Panc1 (cell line): ENCODE results near the gene GOLGA1. TPM values are rescaled to one million over a fixed set of nuclear protein-coding genes. Genes with fewer than 3 reads are reported as not detected.

ENCODE experiments used
- ATAC-seq: fragments of 200-7000 bp; cut with Tn5 transposase; 2 replicates; pipeline ENCODE4 v1.9.1; 2020; ENCODE audit warnings: mild to moderate bottlenecking, moderate library complexity
- BruUV-seq: library from RNA; stranded (reverse); fragments of 400-500 nt; replicated peaks from 2 replicates; lab custom pipeline; 2021; lab: Mats Ljungman, UMichigan
- CTCF ChIA-PET: fragments of 300-600 bp; sonication (Branson Sonifier 250); formaldehyde crosslinking; loops from one replicate; lab custom pipeline; 2022; ENCODE audit warnings: antibody characterized with exemption; lab: Charles Lee
- POLR2A ChIA-PET: fragments of 300-600 bp; sonication (Branson Sonifier 250); formaldehyde crosslinking; loops from one replicate; lab custom pipeline; 2022; ENCODE audit warnings: antibody characterized with exemption; lab: Charles Lee
- DNase-seq: peaks from one replicate; pipeline ENCODE4 v3.0.0-alpha.2; 2010; ENCODE audit warnings: low read depth, low spot score
- H3K27ac ChIP-seq: 2 replicates; pipeline ENCODE4 v1.5.1; 2011; ENCODE audit warnings: mild to moderate bottlenecking, low read length, inconsistent platforms
- H3K27me3 ChIP-seq: fragments of 200-500 bp; sonication (Bioruptor generic); 2 replicates; pipeline ENCODE4 v1.6.0; 2014; ENCODE audit warnings: low read length, inconsistent platforms; ENCODE audit not compliant: control insufficient read depth, insufficient read depth
- H3K36me3 ChIP-seq: fragments of 200-500 bp; sonication (Bioruptor generic); 2 replicates; pipeline ENCODE4 v1.5.1; 2014; ENCODE audit warnings: inconsistent platforms, mild to moderate bottlenecking, low read length, moderate library complexity; ENCODE audit not compliant: control insufficient read depth, insufficient read depth
- H3K4me1 ChIP-seq: 2 replicates; pipeline ENCODE4 v1.5.1; 2011; ENCODE audit warnings: inconsistent platforms, mild to moderate bottlenecking, low read length, moderate library complexity; ENCODE audit not compliant: control insufficient read depth, insufficient read depth
- H3K4me3 ChIP-seq, 2 experiments: 2 replicates each; pipeline ENCODE4 v1.5.1; 2011 to 2012; ENCODE audit warnings: low read depth in 2 of 2, low read length in 2 of 2, mild to moderate bottlenecking in 2 of 2, inconsistent platforms in 1 of 2, moderate library complexity in 1 of 2
- H3K9me3 ChIP-seq: fragments of 200-500 bp; sonication (Bioruptor generic); 2 replicates; pipeline ENCODE4 v1.5.1; 2014; ENCODE audit warnings: low read depth, mild to moderate bottlenecking, inconsistent platforms, low read length, moderate library complexity; ENCODE audit not compliant: control insufficient read depth, insufficient read depth
- CTCF ChIP-seq: fragments of 450-650 bp; IDR thresholded peaks from 2 replicates; pipeline ENCODE4 v1.5.1; 2017; ENCODE audit warnings: mild to moderate bottlenecking
- POLR2AphosphoS5 ChIP-seq: IDR thresholded peaks from 2 replicates; pipeline ENCODE4 v1.6.1; 2012; ENCODE audit warnings: mild to moderate bottlenecking, low read depth, low read length, moderate library complexity
- REST ChIP-seq, 2 experiments: IDR thresholded peaks; 2 replicates each; pipeline ENCODE4 v1.6.1; 2011 to 2012; ENCODE audit warnings: low read depth in 2 of 2, control low read depth in 1 of 2, low read length in 1 of 2, mild to moderate bottlenecking in 1 of 2, moderate library complexity in 1 of 2; ENCODE audit not compliant: insufficient read depth in 1 of 2
- SIN3A ChIP-seq: IDR thresholded peaks from 2 replicates; pipeline ENCODE4 v1.6.1; 2012; ENCODE audit warnings: low read depth, mild to moderate bottlenecking, low read length, moderate library complexity, borderline replicate concordance; ENCODE audit not compliant: insufficient read depth
- TCF7L2 ChIP-seq: IDR thresholded peaks from 2 replicates; pipeline ENCODE4 v1.6.1; 2011; ENCODE audit warnings: mild to moderate bottlenecking, low read depth, low read length, inconsistent platforms
- in situ Hi-C: cut with HindIII; loops from 2 replicates; pipeline ENCODE4 v1.10.0; 2016; ENCODE audit warnings: low sequenced_read_pairs, low pct_unique_long_range_greater_than_20kb
- intact Hi-C: fragments of 100-400 bp; cut with micrococcal nuclease; formaldehyde crosslinking; loops from one replicate; pipeline ENCODE4 v1.10.0; 2022; ENCODE audit not compliant: unreplicated experiment
- total RNA-seq: library from RNA; stranded (reverse); gene quantifications from one replicate; pipeline ENCODE4 v1.2.1, GENCODE V29; 2021; ENCODE audit not compliant: unreplicated experiment

GOLGA1 gene
- total RNA-seq, 1 experiment from 2014 or later = 15.5 TPM

DNA sequence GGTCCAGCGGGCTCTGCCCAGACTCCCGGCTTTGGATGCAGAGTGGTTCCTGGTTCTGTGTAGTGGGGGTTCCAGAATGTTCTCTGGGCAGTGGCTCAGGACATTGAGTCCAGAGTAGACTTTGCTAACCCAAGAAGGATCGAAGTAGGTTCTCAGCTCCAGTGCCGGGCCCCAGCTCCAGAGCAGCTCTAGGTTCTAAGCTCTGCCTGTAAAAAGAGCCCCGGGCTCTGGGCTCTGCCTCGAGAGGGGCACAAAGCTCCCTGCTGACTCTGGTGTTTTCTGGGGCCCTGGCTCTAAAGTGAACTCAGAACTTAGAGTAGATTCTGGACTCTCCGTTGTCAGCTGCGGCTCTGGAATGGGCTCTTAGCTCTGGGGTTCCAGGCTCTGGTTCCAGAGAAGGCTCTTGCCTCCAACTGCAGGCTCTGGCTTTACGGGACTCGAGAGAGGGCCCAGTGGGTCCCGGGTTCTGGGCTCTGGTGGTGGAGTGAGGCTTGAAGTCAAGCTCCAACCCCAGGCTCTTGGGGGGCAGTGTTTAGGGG lies 87.2 kb downstream of the GOLGA1 start:
- Histone ChIP-seq H3K27ac (peak overlapping the region; percentile 29; the same call in 1 of the 2 replicates), H3K36me3 (no peaks in the 10 kb centered on the region), H3K4me1 (peaks cover 7% of the 10 kb centered on the region; the same call in 1 of the 2 replicates), H3K4me3 (peak overlapping the region; percentile 48 to 56), H3K9me3 (no peaks in the 10 kb centered on the region), H3K27me3 (no peaks in the 10 kb centered on the region)
- CTCF ChIA-PET = interaction anchor here (0.8 to 7.5 kb wide), 6 partner anchors 9 to 85 kb away, joined by 6 to 134 read pairs (median 8); partner anchors contain the start of genes NR6A1 and OLFML2A
- BruUV-seq = no TSS peak
- DNase-seq (no peak), ATAC-seq (no peak; the same call in 1 of the 2 replicates)
- intact Hi-C loops (loop anchor here (1.0 kb wide), 1 partner anchor 82 kb away; the partner anchor contains the start of gene NR6A1), in situ Hi-C loops (no loop called here)
- TF ChIP-seq CTCF (no peak), SIN3A (no peak), POLR2AphosphoS5 (no peak), REST (IDR thresholded peaks at IDR 0.05; ENCODE audit: insufficient read depth in 1 of 2, low read depth in 2 of 2, low read length in 1 of 2) (no peak), TCF7L2 (no peak)
- POLR2A ChIA-PET = interaction anchor here (0.6 to 1.0 kb wide), 3 partner anchors 13 to 85 kb away, joined by 3 read pairs; partner anchors contain the start of gene NR6A1

DNA sequence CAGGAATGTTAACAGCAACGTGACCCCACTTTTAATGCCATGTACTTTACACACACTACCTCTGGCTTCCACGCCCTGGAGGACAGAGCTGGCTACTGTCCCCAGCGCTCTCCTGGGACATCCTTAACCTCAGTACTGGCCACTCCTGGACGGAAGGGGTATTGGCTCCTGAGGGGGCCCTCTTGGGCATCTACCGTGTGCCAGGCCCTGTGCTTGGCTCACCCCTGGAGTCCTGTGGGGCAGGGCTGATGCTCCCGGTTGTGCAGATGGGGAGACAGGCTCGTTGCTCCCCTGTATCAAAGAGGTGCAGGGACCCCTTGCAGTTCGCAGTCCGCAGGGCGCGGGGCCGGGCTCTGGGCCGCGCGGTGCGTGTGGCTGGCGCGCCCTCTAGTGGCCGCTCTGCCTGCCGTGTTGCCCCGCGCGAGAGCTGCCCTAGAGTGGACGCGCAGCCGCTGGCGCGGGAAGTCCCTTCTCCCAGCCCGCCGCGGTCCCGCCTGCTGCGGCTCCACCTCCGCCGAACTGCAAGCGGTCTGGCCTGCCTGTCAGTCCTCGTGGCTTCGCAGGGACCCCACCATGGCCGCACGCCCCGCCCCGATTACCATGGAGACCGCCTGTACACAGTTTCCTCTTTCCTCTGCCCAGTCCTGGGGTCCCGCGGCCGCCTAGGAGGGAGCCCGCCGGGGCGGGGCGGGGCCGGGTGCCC lies 87.9 kb downstream of the GOLGA1 start, which contains the start of gene WDR38:
TSS of gene WDR38 (plus strand) at position 632 of the 703 bp plus-strand sequence. CDS start 72 bp downstream, outside the sequence.
- Histone ChIP-seq H3K27me3 (no peaks in the 10 kb centered on the region), H3K27ac (peak within 1 kb of the TSS; percentile 29; the same call in 1 of the 2 replicates), H3K36me3 (no peaks in the 10 kb centered on the region), H3K4me3 (peak within 1 kb of the TSS; percentile 48 to 56), H3K4me1 (peaks cover 3% of the 10 kb centered on the region; the same call in 1 of the 2 replicates), H3K9me3 (no peaks in the 10 kb centered on the region)
- in situ Hi-C loops (no loop called here), intact Hi-C loops (loop anchor here (1.0 kb wide), 1 partner anchor 82 kb away; the partner anchor contains the start of gene NR6A1)
- peak; percentile 98 for TF ChIP-seq CTCF
- peak in 1 of 2 experiments; percentile 43; a peak in 1 of 4 replicates for TF ChIP-seq REST (IDR thresholded peaks at IDR 0.05; ENCODE audit: insufficient read depth in 1 of 2, low read depth in 2 of 2, low read length in 1 of 2)
- no peak for TF ChIP-seq SIN3A
- no peak for TF ChIP-seq TCF7L2
- TF ChIP-seq POLR2AphosphoS5 = no peak
- ChIA-PET CTCF (interaction anchor here (0.5 to 7.5 kb wide), 14 partner anchors 10 to 392 kb away, joined by 3 to 134 read pairs (median 7); partner anchors contain the start of genes NR6A1 and OLFML2A), POLR2A (interaction anchor here (0.6 to 1.0 kb wide), 3 partner anchors 14 to 84 kb away, joined by 3 read pairs; partner anchors contain the start of gene NR6A1)
- BruUV-seq = no TSS peak
- DNase-seq = no peak
- ATAC-seq = peak; percentile 90
